Astrocyte of the cerebellum (primary cell): ENCODE measurements around the gene PPARD.

ENCODE experiments used
- DNase-seq: peaks from one replicate; pipeline ENCODE4 v3.0.0-alpha.2; 2011; ENCODE audit warnings: low read depth
- H3K4me3 ChIP-seq: 2 replicates; pipeline ENCODE4 v1.5.1; 2011; ENCODE audit warnings: mild to moderate bottlenecking, low read depth, low read length, moderate library complexity
- CTCF ChIP-seq: IDR thresholded peaks from 2 replicates; pipeline ENCODE4 v1.5.1; 2012; ENCODE audit warnings: low read length, low read depth, moderate library complexity, mild to moderate bottlenecking; ENCODE audit errors: missing control alignments
- in situ Hi-C: cut with HindIII; loops from 2 replicates; pipeline ENCODE4 v1.10.0; 2017; ENCODE audit warnings: low sequenced_read_pairs

PPARD gene

GRCh38 chr6:35343835-35344550 is 1.6 kb downstream of the PPARD start:
- H3K4me3 ChIP-seq, result peak overlapping the region; percentile 52
- in situ Hi-C loops, result loop anchor here (5.0 kb wide), 1 partner anchor 98 kb away; no protein-coding TSS in a partner anchor
- no peak for DNase-seq
- no peak for TF ChIP-seq CTCF

- TF ChIP-seq CTCF, result no peak
- in situ Hi-C loops, result no loop called here
- H3K4me3 ChIP-seq, result no peak overlapping the region
- no peak for DNase-seq
Measured at GRCh38 chr6:35351422-35351821, 9.1 kb downstream of the PPARD start.

GRCh38 chr6:35352735-35353134 is 10.4 kb downstream of the PPARD start:
- no peak for TF ChIP-seq CTCF
- no peak overlapping the region for H3K4me3 ChIP-seq
- no peak for DNase-seq
- in situ Hi-C loops, result no loop called here

- no peak overlapping the region for H3K4me3 ChIP-seq
- no peak for DNase-seq
- in situ Hi-C loops, result no loop called here
- TF ChIP-seq CTCF, result no peak
Measured at GRCh38 chr6:35354361-35355135, 12.2 kb downstream of the PPARD start.

GRCh38 chr6:35356391-35356790 is 14.0 kb downstream of the PPARD start:
- no peak for DNase-seq
- no peak overlapping the region for H3K4me3 ChIP-seq
- TF ChIP-seq CTCF, result no peak
- in situ Hi-C loops, result no loop called here

- no peak for DNase-seq
- no peak overlapping the region for H3K4me3 ChIP-seq
- in situ Hi-C loops, result no loop called here
- TF ChIP-seq CTCF, result no peak
Measured at GRCh38 chr6:35357677-35358076, 15.3 kb downstream of the PPARD start.
